GM19452 (cell line): Measurements from ENCODE around the gene HDAC3.

Experiments used
- ATAC-seq: cut with Tn5 transposase; IDR thresholded peaks from one replicate; pipeline ENCODE4 v1.9.1; 2021; ENCODE audit not compliant: unreplicated experiment

HDAC3 gene

DNA sequence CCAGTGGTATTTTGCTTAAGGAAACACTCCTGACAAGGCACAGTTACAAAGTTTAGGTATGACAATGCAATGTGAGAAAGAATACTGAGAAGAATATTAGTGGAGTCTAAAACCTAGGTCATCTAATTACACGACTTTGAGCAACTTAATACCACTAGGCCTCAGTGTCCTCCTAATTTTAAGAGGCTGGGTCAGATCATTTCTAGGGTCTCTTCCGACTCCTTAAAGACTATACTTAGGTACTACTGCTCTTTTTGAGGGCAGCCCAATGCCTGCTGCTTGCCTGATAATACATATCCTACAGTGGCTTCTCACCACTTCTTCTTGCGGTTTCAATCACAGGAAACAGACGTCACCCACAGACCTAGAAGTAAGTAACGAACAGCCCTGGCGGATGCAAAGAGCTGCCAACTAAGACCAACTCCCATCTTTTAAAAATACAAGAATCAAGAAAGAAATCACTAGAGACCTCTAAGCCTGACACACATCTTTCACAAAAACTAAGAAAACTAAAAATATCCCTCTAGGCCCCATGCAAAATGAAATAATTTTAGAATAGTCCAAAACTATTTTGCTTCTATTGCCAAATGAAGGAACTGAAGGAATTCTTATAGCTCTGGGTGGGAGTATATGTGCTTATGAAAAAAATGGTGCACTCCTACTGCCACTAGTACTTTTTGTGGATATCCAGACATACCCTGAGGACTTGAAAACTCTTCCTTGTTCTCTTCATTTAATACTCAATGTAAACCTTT is 30.9 kb downstream of the HDAC3 start:
- ATAC-seq: peak; percentile 97

DNA sequence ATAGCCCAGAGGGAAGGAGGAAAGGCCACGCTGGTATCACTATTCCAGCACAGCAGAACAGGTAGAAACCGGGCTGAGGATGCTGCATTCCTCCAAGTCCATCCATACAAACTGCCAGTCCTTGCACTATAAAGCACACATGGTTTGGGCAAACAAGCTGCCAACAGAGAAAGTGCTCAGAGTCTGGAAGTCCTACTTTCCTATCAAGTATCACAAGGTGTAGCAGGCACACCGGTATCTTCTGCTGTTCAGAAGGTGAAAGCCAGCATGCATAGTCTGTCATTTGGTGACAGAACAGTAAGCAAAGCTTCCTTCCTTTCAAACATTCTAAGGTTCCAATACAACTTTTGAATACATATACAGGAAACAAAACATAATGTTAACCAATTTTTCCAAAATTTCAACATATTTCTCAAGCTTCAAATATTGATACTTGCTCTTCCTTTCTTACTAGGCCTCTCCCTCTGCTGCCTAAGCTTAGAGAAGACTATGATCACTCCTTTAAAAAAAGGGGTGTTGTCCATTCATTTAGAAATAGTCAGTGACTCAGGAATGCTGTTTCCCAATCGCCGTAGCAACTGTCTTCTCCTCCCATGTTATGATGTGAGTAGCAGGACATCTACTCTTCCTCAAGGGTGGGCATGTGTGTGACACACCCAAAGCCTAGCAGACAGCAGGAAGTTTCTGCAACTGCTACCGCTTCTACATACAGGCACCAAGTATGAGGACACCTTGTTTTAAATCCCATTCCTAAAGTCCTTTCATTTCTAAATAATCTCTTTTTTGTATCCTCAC is 32.5 kb downstream of the HDAC3 start:
- ATAC-seq: no peak

DNA sequence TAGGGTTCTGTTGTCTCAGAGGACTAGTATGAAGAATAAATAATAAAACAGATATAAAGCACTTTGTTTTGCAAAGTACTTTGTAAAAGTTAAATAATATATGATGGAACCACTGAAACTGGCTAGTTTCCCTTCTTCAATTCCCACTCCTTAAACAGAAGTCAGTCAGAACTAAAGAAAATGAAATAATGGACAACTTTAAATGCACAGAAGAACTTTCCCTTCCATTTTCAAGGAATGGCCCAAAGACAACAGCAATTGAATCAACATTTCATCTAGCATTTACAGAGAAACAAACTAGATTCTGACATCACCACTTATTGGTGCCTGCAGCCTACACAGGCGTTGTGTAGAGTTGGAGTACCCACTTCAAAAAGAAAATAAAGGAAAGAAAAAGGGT is 34.0 kb downstream of the HDAC3 start:
- ATAC-seq: no peak

DNA sequence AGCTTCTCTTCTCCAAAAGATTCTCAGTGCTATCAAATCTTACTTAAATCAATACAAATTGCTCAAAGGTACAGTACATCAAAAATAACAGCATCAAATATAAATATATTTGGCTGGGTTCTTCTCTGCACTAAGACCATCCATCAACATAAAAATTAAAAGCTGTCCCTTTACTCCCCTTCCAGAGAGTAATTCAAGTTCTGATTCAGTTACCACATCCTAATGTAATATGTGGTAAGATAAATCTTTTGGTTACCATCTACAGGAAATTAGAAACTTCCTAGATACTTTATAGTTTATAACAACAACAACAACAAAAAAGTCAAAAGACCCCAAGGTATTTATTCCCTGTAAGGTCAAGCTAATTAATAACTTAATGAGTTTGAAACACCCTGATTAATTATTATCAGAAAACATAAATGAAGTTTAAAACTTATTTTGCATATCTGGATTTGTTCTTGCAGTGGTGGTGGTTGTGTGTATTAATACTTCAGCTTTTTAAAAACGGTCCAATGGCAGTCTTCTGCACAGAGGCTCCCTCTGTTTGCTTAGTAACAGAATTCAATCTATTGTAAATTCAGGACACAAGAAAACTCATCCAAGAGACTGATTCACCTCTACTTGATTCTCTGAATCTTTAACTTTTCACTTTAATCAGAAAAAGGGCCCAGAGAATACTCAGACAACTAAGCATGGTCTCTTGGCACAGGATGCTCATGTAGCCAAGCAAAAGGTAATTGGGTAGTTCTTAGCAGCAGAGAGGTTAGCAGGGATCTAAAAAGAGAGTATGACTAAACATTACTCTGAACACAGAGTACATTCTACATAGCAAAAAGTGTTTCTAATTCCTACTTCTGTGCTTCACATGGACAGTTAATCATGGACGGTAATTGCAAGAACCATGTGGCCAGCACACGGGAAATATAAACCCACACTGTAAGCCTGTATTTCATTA is 38.0 kb downstream of the HDAC3 start:
- ATAC-seq: peak; percentile 39

DNA sequence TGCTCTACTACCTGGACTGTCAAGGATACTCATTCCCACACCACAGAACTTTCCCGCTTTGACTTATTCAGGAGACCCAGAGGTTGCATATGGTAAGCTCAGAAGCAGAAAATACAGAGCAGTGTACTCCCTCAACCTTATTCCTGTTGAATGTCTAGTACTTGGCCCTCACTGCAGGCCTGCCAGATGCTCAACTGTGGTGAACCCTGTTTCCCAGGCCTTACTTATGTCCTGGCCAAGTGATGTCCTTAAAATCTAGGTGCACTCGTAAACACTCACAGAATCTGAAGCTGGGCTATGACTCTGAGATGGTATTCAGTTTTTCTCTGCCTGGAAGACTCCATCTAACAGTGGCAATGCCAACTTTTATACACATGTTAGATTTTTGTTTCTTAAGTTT is 38.8 kb downstream of the HDAC3 start:
- ATAC-seq: no peak

DNA sequence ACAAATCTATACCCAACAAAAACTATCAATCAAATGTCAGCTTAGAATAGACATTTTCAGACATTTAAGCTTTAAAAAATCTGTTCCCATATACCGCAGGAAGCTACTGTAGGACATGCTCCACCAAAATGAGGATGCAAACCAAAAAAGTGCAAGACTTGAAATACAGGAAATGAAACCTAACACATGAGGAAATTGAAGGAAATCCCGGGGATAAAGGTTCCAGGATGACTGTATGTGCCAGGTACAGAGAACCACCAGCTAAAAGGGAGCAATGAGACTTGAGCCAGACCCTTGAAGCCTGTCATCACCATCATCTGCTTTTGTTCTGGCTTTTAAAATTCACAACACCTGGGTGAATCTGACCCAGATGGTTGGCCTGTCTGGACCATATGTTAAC is 39.3 kb downstream of the HDAC3 start:
- no peak for ATAC-seq

DNA sequence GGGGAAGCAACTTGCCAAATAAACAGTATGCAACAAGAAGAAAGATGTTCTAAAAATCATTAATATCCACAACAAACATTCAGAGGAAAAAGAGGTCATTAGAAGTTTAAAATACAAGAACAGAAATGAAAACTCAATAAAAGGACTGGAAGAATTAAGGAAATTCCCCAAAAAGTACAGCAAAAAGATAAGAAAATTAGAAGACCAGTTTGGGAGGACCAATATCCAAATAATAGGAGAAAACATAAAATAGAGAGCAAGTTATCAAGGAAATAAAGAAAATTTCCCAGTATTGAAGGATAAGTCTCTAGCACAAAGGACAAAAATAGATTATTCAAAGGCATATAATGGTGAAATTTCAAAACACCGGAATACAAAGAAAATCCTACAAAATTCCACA is 39.8 kb downstream of the HDAC3 start:
- no peak for ATAC-seq

DNA sequence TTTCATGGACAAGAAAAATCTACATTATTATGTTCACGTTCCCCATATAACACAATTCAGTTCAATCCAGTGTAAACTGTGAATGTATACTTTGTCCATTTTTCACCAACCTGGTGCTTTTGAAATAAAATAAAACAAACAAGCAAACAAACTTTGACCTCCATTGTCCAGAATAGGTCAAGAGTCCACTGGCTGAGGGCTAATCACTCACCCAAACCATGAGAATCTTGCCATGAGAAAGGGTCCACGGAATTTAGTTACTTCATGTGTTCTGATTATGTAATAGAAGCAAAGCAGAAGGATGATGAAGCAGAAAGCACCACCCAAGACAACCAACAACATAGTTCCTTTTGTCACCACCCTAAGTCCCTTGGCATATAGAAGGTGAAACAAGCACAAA is 46.5 kb downstream of the HDAC3 start:
- ATAC-seq: no peak

DNA sequence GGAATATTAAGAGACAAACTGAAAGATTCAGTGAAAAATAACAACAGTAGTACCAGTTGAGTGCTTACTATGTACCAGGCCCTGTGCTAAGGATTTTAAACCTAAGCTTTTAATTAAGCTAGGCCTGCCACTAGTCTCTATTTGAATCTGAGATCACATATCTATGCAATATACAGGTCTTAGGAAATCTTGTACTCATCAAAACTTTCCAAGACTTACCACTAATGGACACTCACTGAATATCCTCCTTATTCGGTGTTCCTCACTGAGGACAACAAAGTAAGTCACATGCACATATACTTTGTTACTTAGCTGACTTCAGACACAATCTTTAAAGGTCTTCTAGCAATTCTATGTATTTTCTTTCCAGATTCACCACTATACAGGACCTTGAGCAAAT is 50.4 kb downstream of the HDAC3 start:
- ATAC-seq: no peak

DNA sequence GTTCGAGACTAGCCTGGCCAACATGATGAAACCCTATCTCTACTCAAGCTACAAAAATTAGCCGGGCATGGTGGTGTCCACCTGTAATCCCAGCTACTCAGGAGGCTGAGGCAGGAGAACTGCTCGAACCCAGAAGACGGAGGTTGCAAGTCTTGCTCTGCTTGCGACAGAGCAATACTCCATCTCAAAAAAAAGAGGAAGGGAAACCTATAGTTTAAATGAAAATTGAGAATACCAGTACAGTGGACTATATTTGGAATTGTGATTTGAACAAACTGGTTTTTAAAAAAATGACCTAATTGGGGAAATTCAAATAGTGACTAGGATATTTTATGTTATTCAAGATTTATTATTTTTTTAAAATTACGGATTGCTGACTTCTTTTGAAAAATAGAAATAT is 51.1 kb downstream of the HDAC3 start:
- ATAC-seq: no peak

DNA sequence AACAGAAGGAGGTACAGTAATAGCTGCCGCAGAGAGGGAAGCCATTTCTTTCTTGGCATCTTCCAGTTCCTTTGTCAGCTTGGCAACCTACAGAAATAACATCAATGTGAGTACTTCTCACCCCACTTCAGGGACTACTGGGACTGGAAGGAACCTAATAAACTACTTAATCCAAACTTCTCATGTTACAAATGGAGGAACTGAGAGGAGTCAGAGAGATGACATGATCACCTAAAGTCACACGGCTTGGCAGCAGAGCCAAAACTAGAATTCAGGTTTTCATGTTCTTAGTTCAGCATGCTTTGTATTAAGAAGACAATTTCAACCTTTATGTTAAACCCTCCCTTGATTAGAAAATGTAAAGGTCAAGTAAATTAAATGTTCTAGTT is 62.5 kb downstream of the HDAC3 start:
- no peak for ATAC-seq

DNA sequence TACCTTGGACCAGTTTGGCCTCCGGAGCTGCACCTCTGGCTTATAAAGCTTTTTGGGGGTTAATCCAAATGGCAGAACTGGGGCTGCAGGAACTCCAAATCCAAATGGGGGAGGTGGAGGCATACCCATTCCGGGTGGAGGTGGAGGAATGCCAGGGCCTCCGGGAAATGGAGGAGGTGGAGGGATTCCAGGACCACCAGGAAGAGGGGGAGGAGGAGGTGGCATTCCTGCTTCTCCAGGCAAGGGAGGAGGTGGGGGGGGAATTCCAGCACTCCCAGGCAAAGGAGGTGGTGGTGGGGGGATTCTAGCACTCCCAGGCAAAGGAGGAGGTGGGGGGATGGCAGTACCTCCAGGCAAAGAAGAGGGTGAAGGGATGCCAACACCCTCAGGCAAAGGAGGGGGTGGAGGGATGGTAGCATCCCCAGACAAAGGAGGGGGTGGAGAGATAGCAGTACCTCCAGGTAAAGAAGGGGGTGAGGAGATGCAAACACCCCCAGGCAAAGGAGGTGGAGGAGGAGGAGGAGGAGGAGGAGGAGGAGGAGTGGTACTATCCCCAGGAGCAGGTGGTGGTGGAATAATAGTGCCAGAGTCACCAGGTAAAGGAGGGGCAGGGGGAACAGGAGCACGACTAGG is 63.0 kb downstream of the HDAC3 start:
- ATAC-seq: no peak
